Effector memory CD4-positive, alpha-beta T cell (primary cell): ENCODE results near the gene BNIPL.
A peak's percentile ranks its signal among the peaks of the same experiment; 100 is the strongest.

Source experiments
- DNase-seq, 3 donors: peaks; one replicate each; pipeline ENCODE4 v3.0.0-alpha.2; 2020
- H3K27ac ChIP-seq: 2 replicates; pipeline ENCODE4 v1.7.0; 2013; ENCODE audit warnings: mild to moderate bottlenecking, low read length, moderate library complexity; ENCODE audit not compliant: insufficient read depth, poor library complexity, severe bottlenecking
- H3K27me3 ChIP-seq: replicated peaks from 2 replicates; pipeline ENCODE4 v1.7.0; 2013; ENCODE audit warnings: mild to moderate bottlenecking, low read length; ENCODE audit not compliant: insufficient read depth, control insufficient read depth, poor library complexity, severe bottlenecking
- H3K36me3 ChIP-seq: 2 replicates; pipeline ENCODE4 v1.7.0; 2013; ENCODE audit warnings: mild to moderate bottlenecking, low read length, moderate library complexity; ENCODE audit not compliant: control insufficient read depth, insufficient read depth
- H3K4me1 ChIP-seq: 2 replicates; pipeline ENCODE4 v1.7.0; 2013; ENCODE audit warnings: low read length, mild to moderate bottlenecking; ENCODE audit not compliant: control insufficient read depth, insufficient read depth, poor library complexity, severe bottlenecking
- H3K4me3 ChIP-seq: 2 replicates; pipeline ENCODE4 v1.7.0; 2013; ENCODE audit warnings: low read length, low read depth, mild to moderate bottlenecking; ENCODE audit not compliant: insufficient read depth, poor library complexity, severe bottlenecking
- H3K9me3 ChIP-seq: 2 replicates; pipeline ENCODE4 v1.7.0; 2013; ENCODE audit warnings: mild to moderate bottlenecking, low read length, moderate library complexity; ENCODE audit not compliant: control insufficient read depth

BNIPL gene

GRCh38 chr1:151009206-151009587 is 27.2 kb upstream of the BNIPL start:
- Histone ChIP-seq H3K4me1 (peaks cover 27% of the 10 kb centered on the region), H3K36me3 (no peaks in the 10 kb centered on the region), H3K27me3 (no peaks in the 10 kb centered on the region), H3K27ac (peak overlapping the region; percentile 94), H3K9me3 (no peaks in the 10 kb centered on the region), H3K4me3 (peak overlapping the region; percentile 80)
- DNase-seq = no peak

GRCh38 chr1:151009674-151010345 is 26.6 kb upstream of the BNIPL start:
- H3K27ac ChIP-seq = no peak overlapping the region
- H3K36me3 ChIP-seq = no peaks in the 10 kb centered on the region
- no peak overlapping the region for H3K4me3 ChIP-seq
- DNase-seq = no peak
- H3K4me1 ChIP-seq = peaks cover 25% of the 10 kb centered on the region
- H3K9me3 ChIP-seq = no peaks in the 10 kb centered on the region
- H3K27me3 ChIP-seq = no peaks in the 10 kb centered on the region

GRCh38 chr1:151010346-151010726 is 26.1 kb upstream of the BNIPL start:
- Histone ChIP-seq H3K36me3 (no peaks in the 10 kb centered on the region), H3K27ac (no peak overlapping the region), H3K27me3 (no peaks in the 10 kb centered on the region), H3K9me3 (no peaks in the 10 kb centered on the region), H3K4me1 (peaks cover 25% of the 10 kb centered on the region), H3K4me3 (no peak overlapping the region)
- no peak for DNase-seq

GRCh38 chr1:151011154-151011850 is 25.1 kb upstream of the BNIPL start:
- Histone ChIP-seq H3K27me3 (no peaks in the 10 kb centered on the region), H3K9me3 (no peaks in the 10 kb centered on the region), H3K4me3 (no peak overlapping the region), H3K4me1 (peaks cover 25% of the 10 kb centered on the region), H3K36me3 (no peaks in the 10 kb centered on the region), H3K27ac (no peak overlapping the region)
- DNase-seq = no peak

GRCh38 chr1:151012684-151013471 is 23.5 kb upstream of the BNIPL start:
- H3K4me1 ChIP-seq = peaks cover 11% of the 10 kb centered on the region
- H3K4me3 ChIP-seq = no peak overlapping the region
- no peaks in the 10 kb centered on the region for H3K27me3 ChIP-seq
- no peaks in the 10 kb centered on the region for H3K9me3 ChIP-seq
- no peaks in the 10 kb centered on the region for H3K36me3 ChIP-seq
- no peak overlapping the region for H3K27ac ChIP-seq
- no peak for DNase-seq

- Histone ChIP-seq H3K4me1 (peaks cover 11% of the 10 kb centered on the region), H3K36me3 (no peaks in the 10 kb centered on the region), H3K9me3 (no peaks in the 10 kb centered on the region), H3K27me3 (no peaks in the 10 kb centered on the region), H3K4me3 (no peak overlapping the region), H3K27ac (no peak overlapping the region)
- no peak for DNase-seq
These were observed 22.9 kb upstream of the BNIPL start for GRCh38 chr1:151013518-151013917.

- H3K9me3 ChIP-seq = no peaks in the 10 kb centered on the region
- no peak overlapping the region for H3K4me3 ChIP-seq
- H3K4me1 ChIP-seq = peaks cover 3% of the 10 kb centered on the region
- DNase-seq = peak; percentile 68 to 75 (median 71)
- H3K36me3 ChIP-seq = peaks cover 36% of the 10 kb centered on the region
- H3K27ac ChIP-seq = no peak overlapping the region
- H3K27me3 ChIP-seq = no peaks in the 10 kb centered on the region
These were observed 11.7 kb upstream of the BNIPL start for GRCh38 chr1:151024540-151025146.

GRCh38 chr1:151026460-151026859 is 9.9 kb upstream of the BNIPL start:
- Histone ChIP-seq H3K4me3 (no peak overlapping the region), H3K27me3 (no peaks in the 10 kb centered on the region), H3K4me1 (peaks cover 3% of the 10 kb centered on the region), H3K27ac (no peak overlapping the region), H3K36me3 (peaks cover 45% of the 10 kb centered on the region), H3K9me3 (no peaks in the 10 kb centered on the region)
- no peak for DNase-seq

- Histone ChIP-seq H3K36me3 (peaks cover 40% of the 10 kb centered on the region), H3K27me3 (no peaks in the 10 kb centered on the region), H3K4me3 (no peak overlapping the region), H3K27ac (no peak overlapping the region), H3K4me1 (no peaks in the 10 kb centered on the region), H3K9me3 (no peaks in the 10 kb centered on the region)
- no peak for DNase-seq
These were observed 4.2 kb upstream of the BNIPL start for GRCh38 chr1:151032164-151032563.
